NCI-H2107 (cell line): Measurements from ENCODE around the gene IRF2BP1.

Experiments
- DNase-seq: peaks from one replicate; lab custom pipeline; 2025; lab: John Stamatoyannopoulos, UW

The IRF2BP1 gene, protein sequence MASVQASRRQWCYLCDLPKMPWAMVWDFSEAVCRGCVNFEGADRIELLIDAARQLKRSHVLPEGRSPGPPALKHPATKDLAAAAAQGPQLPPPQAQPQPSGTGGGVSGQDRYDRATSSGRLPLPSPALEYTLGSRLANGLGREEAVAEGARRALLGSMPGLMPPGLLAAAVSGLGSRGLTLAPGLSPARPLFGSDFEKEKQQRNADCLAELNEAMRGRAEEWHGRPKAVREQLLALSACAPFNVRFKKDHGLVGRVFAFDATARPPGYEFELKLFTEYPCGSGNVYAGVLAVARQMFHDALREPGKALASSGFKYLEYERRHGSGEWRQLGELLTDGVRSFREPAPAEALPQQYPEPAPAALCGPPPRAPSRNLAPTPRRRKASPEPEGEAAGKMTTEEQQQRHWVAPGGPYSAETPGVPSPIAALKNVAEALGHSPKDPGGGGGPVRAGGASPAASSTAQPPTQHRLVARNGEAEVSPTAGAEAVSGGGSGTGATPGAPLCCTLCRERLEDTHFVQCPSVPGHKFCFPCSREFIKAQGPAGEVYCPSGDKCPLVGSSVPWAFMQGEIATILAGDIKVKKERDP

DNA sequence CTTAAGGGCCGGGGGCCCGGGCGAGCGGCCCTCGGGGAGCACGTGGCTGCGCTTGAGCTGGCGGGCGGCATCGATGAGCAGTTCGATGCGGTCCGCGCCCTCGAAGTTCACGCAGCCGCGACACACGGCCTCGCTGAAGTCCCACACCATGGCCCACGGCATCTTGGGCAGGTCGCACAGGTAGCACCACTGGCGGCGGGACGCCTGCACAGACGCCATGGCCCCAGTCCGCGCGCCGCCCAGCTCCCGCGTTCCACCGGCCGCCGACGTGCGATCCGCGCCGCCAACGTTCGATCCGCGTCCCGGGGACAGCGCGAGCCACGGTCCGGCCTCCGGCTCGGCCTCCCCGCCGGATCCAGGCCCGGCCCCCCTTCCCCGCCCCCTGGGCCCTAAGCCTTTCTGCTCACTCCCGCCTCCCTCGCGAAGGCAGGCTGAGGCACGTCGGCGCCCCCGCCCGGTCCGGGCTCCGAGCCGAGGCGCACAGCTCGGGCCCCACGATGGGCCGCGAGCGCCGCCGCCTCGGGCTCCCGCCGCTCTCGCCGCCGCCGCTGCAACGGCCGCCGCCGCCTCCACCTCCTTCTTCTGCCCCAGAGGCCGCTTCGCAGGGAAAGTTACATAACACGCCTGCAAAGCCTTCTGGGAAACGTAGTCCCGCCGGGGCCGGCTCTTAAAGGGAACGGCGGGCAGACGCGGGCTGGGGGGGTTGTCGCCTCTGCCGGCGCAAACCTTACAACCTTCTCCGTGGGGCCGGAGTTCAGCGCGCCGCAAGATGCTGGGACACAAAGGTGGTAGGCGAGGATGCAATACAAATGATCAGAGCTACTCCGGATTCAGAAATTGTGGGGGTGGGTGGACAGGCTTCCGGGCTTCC lies at the start of gene IRF2BP1:
Gene IRF2BP1, minus strand, starts transcription at position 586 of the 871 bp plus-strand sequence. Its CDS starts 367 bp downstream, at position 219.
- DNase-seq: peak; percentile 85

DNA sequence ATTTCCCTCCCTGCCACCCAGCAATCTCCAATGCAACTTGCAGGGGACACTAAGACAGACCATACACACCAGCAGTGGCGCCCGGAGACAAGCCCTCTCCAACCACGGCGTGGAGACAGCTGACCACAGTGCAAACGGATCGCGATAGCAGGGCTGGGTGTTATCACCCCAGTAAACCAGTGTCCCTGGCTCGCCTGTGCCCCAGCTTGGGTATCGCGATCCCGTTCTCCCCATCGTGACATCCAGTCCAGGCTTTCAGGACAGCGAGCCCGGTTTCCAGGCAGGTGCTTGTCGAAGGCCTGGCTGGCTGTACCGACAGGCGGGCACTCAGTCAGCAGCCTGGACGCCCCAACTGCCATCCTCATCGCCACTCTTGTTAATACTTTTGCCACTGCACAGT lies 49.3 kb upstream of the IRF2BP1 start:
- DNase-seq: no peak

DNA sequence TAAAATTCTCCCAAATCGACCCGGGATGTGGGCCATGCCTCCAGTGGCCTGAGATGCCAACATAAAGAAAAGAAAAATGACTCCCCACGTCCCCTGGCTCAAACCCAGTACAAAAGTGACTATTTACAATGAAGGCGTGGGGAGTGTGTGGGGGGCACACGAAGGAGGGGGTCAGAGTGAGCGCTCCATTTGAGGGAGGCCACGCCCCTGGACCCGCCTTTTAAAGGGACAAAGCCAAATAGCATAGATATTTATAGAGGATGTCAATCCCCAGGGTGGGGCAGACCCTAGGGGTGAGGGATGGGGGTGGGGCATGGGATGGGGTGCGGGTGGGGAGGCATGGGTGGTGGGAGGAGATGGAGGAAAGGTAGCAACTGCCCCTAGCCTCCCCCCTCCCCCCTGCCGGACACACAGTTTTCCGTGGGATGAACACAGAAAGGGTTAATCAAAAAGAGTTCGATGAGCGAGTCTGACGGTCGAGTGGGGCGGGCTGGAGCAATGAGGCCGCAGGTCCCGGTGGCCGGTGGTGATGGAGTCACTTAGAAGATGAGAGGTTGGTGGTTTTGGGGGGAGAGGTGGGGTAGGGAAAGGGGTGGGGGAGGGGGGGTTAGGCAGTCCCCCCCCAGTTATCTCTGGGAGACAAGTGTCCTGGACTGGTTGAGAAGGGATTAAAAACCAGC lies 48.8 kb upstream of the IRF2BP1 start:
- DNase-seq: no peak

DNA sequence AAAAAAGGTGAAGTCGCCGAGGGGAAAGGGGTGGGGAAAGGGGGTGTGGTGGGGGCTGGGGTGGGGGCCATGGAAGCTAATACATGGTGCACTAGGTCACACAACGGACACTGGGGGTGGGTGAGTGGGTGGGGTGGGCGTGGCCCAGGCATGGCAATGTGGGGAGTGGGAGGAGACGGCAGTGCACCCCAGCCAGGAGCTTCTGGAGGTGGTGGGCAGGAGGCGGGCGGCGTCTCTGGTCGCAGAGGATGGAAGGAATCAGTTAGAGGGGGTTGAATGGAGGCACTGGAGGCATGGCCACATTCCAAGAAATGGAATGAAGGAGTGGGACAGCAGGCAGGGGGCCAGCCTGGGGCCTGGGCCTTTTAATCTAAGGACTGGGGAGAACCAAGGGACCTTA lies 47.8 kb upstream of the IRF2BP1 start:
- no peak for DNase-seq

DNA sequence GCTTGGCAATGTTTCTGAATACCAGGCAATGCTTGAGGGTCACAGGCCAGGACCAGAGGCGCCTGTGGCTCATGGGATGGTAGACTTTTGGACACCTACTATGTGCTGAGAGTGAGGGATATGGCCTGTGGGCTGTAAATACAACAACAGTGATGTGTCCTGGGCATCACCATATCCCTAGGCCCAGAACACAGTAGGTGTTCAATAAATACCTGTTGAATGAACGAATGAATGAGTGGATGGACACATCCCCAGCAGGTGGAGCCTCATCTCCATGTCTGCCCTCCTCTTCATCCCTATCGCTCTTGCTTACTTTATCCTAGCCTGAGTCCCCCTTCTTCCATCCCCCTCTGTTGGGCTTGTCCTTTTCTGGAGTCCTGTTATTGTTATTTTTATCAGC lies 45.1 kb upstream of the IRF2BP1 start:
- no peak for DNase-seq

DNA sequence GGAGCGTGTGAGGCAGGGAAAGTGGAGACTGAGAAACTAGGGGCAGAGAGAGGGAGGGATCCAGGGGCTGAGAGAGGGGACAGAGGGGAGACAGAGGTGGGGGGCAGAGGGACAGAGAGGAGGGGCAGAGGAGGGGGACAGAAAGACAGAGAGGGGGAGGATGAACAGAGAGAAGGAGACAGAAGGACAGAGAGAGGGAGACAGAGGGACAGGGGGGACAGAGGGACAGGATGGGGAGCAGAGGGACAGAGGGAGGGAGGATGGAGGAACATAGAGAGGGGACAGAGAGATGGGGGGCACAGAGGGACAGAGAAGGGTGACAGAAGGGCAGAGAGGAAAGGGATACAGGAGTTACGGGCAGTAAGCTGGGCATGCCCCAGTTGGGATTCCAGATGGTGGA lies 43.3 kb upstream of the IRF2BP1 start:
- no peak for DNase-seq

DNA sequence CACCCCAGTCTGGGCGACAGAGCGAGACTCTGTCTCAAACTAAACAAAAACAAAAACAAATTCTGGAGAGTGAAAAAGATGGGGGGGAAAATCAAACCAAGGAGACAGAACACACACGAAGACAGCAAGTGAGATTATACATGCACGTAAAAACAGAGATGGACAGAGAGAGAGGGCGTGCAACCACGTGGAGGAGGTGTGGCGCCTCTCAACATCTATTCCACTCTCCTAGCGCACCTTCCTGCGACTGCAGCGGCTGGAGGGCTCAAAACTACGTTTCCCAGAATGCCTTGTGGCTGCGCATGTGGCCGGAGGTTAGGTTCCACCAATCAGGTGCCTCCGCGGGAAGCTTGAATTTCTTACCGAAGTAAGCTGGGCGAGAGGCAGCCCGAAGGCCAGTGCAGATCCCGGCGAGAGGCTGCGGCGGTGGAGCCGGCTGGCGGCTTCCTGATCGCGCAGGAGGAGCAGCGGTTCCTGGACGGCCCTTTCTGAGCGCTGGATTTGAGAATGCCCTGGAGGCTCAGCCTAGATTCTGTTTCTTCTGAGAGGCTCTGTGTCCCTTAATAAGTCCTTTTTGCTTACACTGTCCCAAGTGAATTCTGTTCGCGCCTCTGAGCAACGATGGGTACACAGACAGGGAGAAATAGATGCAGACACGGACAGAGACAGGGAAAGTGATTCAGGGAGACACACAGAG lies 41.8 kb upstream of the IRF2BP1 start:
- peak; percentile 83 for DNase-seq

DNA sequence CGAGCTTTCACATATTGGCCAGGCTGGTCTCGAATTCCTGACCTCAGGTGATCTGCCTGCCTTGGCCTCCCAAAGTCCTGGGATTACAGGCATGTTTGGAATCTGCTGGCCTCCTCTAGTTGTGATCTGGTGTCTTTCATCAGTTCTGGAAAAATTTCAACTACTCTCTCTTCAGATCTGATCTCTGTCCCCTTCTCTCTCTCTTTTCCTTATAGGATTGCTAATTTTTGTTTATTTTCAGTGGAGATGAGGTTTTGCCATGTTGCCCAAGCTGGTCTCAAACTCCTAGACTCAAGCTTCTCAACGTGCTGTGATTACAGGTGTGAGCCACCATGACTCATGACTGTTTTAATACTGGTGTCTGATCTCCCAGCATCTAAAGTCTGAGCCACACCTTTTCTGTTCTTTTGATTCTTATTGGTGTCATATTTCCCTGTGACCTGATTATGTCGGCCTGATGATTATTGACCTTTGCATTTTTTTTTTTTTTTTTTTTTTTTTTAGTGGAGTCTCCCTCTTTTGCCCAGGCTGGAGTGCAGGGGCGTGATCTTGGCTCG lies 39.0 kb upstream of the IRF2BP1 start:
- no peak for DNase-seq

DNA sequence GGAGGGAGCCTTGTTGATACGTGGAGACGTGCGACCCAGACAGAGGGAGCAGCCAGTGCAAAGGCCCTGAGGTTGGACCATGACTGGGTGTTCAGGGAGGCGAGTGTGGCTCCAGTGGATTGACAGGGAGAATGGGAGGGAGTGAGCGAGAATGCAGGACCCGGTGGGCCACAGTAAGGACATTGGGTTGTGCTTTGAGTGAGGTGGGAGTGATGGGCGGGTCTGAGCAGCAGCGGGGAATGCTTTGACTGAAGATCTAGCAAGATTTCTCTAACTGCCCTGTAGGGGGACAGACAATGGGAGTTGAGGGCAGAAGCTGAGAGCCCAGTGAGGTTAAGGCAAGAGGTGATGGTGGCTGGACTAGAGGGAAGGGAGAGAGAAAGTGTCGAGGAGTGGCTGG lies 36.3 kb upstream of the IRF2BP1 start:
- DNase-seq: no peak

DNA sequence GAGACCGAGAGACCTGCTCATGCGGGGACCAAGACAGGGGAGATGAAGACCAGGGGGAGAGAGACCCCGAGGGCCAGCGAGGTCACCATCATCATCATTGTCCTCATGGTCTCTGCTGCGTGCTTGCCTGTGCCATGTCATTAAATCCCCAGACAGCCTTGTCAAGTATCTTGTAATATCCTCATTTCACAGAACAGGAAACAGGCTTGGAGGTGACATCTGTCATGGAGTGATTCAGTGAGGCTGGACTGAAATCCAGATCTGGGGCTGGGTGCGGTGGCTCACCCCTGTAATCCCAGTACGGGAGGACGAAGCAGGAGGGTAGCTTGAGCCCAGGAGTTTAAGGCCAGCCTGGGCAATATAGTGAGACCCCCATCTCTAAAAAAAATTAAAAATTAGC lies 34.5 kb upstream of the IRF2BP1 start:
- DNase-seq: no peak

DNA sequence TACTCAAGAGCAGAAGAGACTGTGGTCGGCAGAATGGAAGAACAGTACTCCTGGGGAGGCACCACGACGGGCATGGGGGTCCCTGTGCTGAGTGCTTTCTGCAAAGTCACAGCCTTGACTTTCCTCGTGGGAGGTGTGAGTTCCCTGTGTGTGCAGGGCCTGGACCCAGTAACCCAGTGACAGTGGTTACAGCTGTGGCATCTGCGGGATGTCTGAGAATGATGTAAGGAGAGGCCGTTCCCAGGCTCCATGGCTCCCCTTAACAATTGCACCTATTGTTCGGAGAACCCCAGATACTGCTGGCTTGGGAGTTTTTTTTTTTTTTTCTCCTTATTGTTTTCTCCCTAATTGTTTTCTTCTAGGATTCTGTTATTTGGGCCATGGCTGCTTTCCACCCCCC lies 33.7 kb upstream of the IRF2BP1 start:
- no peak for DNase-seq

DNA sequence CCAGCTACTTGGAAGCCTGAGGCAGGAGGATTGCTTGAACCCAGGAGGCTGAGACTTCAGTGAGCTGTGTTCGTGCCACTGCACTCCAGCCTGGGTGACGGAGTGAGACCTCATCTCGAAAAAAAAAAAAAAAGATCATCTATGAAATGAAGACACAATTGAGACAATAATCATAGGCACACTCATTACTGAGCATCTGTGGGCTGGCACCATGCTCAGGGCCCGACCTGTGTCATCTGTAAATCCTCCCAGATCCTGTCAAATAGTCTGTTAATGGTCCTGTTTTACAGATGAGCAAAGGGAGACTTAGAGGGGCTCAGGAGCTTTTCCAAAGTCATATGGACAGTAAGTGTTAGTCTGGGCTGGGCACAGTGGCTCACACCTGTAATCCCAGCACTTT lies 32.8 kb upstream of the IRF2BP1 start:
- no peak for DNase-seq

DNA sequence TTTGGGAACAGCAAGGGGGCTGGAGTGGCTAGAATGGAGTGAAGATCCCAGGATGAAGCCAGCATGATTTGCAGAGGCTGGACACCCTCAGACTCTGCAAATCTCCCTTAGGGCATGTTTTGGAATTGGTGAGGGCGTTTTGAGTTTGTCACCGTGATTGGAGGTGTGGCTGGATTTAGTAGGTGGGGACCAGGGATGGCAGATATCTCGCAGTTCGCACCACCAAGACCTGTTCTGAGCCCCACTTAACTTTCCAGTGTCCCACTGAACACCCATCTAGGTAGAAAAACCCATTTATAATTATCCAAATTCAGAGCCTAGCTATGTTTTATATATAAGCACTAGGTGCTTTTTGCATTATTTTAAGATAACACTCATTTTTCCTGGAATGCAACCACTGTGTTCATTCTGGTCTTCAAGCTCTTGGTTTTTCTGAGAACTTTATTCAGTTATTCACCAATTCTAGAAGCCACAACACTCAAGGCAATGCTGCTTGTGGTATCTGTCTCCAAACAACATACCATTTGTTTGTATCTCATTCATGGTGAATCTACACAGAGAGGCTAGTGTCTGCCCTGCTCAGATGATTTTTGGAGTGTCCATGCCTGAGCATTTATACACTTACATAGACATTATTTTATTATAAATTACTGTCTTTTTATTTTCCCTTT lies 31.6 kb upstream of the IRF2BP1 start:
- DNase-seq: no peak

DNA sequence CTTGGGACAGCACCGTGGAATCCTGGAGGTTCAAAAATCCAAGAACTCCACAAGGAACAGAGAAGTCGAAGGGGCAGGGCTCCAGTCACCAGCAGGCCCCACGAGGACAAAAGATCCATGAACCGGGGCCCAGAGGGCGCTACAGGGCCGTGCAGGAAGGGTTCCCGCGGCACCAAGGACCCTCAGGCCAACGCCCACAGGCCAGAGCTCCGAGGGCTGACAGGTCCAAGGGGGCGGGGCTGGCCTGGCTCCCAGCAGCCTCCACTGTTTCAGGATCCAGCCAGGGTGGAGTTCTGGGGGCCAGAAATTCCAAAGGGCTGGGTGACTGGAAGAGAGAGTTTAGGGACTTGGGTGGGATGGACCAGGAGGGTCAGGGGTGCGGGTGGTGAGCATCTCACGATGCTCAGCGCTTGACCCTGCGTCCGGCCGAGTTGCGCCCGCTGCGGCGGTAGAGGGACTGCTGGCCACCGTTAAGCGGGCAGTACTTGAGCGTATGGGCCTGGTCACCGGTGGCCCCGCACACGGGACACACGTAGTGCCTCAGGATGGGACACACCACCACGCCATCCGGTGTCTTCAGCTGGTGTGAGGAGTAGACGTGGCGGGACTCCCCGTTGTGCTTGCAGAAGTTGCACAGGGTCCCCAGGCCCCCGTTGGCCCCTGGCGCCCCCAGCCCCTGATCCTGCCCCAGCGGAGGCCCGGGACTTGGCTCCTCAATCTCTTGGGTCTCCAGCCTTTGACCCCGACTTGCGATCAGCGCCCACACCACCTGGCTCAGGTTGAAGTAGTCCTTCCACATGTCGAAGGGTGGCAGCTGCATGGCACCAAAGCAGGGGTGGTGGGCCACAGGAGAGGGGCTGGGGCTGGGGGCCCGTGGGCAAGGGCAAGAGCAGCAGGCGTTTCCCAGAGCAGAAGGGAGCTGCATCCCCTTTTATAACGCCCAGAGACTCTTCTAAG lies 28.2 kb upstream of the IRF2BP1 start, which contains the start of gene NANOS2:
Gene NANOS2, minus strand, starts transcription at position 905 of the 957 bp plus-strand sequence. Its CDS starts 85 bp downstream, at position 820.
- no peak for DNase-seq

DNA sequence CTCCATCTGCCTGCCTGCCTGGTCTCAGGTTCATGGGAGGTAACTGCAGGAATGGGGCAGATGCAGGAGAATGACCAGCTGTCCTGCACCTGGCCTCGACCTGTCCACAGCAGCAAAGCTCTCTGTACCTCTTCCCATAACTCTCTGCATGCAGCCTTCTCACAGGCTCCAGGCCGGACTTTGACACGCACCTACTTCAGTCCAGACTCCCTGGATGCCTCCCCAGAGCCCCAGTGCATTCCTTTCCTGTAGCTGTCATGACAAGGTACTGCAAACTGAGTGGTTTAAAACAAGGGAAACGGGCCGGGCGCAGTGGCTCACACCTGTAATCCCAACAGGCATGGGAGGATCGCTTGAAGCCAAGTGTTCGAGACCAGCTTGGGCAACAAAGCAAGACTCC lies 25.4 kb upstream of the IRF2BP1 start:
- no peak for DNase-seq

DNA sequence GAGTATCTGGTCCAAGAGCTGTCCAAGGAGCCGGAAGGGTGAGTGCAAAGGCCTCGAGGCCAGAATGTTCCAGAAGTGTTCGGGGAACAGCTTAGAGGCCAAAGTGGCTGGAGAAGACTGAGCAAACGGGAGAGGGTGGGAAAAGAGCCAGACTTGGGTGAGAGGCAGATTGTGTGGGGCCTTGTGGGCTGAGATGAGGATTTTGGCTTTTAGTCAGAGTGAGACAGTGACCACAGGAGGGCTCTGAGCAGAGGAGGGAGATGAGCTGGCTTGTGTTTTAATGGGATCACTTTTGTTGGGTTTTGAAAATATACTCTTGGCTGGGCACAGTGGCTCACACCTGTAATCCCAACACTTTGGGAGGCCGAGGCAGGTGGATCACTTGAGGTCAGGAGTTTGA lies 23.0 kb upstream of the IRF2BP1 start:
- DNase-seq: no peak

DNA sequence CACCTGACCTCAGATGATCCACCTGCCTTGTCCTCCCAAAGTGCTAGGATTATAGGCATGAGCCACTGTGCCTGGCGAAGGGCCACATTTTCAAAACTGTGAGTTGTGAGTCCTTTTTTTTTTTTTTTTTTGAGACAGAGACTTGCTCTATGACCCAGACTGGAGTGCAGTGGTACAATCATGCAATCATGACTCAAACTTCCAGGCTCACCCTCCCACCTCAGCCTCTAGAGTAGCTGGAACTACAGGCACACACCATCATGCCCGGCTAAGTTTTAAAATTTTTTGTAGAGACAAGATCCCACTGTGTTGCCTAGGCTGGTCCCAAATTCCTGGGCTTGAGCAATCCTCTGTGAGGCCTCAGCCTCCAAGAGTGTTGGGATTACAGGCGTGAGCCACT lies 20.3 kb upstream of the IRF2BP1 start:
- no peak for DNase-seq

DNA sequence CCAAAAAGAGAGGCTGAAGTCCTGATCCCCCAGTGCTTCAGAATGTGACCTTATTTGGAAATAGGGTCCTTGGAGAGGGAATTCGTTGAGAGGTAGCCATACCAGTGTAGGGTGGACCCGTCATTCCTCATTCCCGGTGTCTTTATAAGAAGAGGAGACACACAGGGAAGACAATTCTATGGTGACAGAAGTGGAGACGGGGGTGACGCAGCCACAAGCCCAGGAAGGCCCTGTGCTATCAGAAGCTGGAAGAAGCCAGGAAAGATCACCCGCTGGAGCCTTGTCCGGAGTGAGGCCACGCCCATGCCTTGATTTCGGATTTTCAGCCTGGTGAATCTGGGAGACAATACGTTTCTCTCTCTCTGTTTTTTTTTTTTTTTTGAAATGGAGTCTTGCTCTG lies 19.1 kb upstream of the IRF2BP1 start:
- no peak for DNase-seq
